ENCODE measurements around the gene CHN2.

The CHN2 gene

GRCh38 chr7:29479301-29480200, 285.0 kb downstream of the CHN2 start:
- FAIRE-seq = no peak

- no peak for FAIRE-seq
Observed at GRCh38 chr7:29480451-29480850, 285.9 kb downstream of the CHN2 start.

GRCh38 chr7:29480934-29481651, 286.5 kb downstream of the CHN2 start:
- FAIRE-seq = no peak

- FAIRE-seq = no peak
Observed at GRCh38 chr7:29482056-29482455, 287.5 kb downstream of the CHN2 start.

GRCh38 chr7:29483219-29484104, 288.9 kb downstream of the CHN2 start:
- FAIRE-seq = no peak

GRCh38 chr7:29484280-29484679, 289.7 kb downstream of the CHN2 start:
- no peak for FAIRE-seq

- no peak for FAIRE-seq
Observed at GRCh38 chr7:29485339-29486190, 291.0 kb downstream of the CHN2 start.

- no peak for FAIRE-seq
Observed at GRCh38 chr7:29486191-29486700, 291.7 kb downstream of the CHN2 start.

GRCh38 chr7:29487424-29487823, 292.8 kb downstream of the CHN2 start:
- no peak for FAIRE-seq

GRCh38 chr7:29488203-29488970, 293.8 kb downstream of the CHN2 start:
- no peak for FAIRE-seq

GRCh38 chr7:29488977-29489376, 294.4 kb downstream of the CHN2 start:
- no peak for FAIRE-seq

GRCh38 chr7:29490094-29490607, 295.6 kb downstream of the CHN2 start:
- no peak for FAIRE-seq

- FAIRE-seq = no peak
Observed at GRCh38 chr7:29494350-29494749, 299.8 kb downstream of the CHN2 start.

- no peak for FAIRE-seq
Observed at GRCh38 chr7:29495653-29496052, 301.1 kb downstream of the CHN2 start.

GRCh38 chr7:29496355-29497020, 301.9 kb downstream of the CHN2 start:
- FAIRE-seq = no peak

- FAIRE-seq = no peak
Observed at GRCh38 chr7:29499932-29500331, 305.4 kb downstream of the CHN2 start.

- no peak for FAIRE-seq
Observed at GRCh38 chr7:29500719-29501118, 306.1 kb downstream of the CHN2 start.

GRCh38 chr7:29502133-29502532, 307.6 kb downstream of the CHN2 start:
- FAIRE-seq = no peak

GRCh38 chr7:29505931-29506330, 311.4 kb downstream of the CHN2 start:
- no peak for FAIRE-seq

- FAIRE-seq = no peak
Observed at GRCh38 chr7:29508608-29509007, 314.0 kb downstream of the CHN2 start.
